BLaER1 treated with 17β-estradiol and CSF1 and Interleukin-3, amounts not matched to agents 10 nM and 100 nM (cell line): ENCODE measurements around the gene TMOD4.

Experiments
- H3K27ac ChIP-seq, 11 experiments: shearing (Covaris generic); formaldehyde crosslinking; 2 replicates each; pipeline ENCODE4 v1.8.1; 2022
- H3K27me3 ChIP-seq, 11 experiments: shearing (Covaris generic); formaldehyde crosslinking; 2 replicates each; pipeline ENCODE4 v1.8.1; 2022
- H3K36me3 ChIP-seq, 11 experiments: shearing (Covaris generic); formaldehyde crosslinking; 2 replicates each; pipeline ENCODE4 v1.8.1; 2022
- H3K4me1 ChIP-seq, 10 experiments: shearing (Covaris generic); formaldehyde crosslinking; 2 replicates each; pipeline ENCODE4 v1.8.1; 2022
- H3K4me2 ChIP-seq, 11 experiments: shearing (Covaris generic); formaldehyde crosslinking; 2 replicates each; pipeline ENCODE4 v1.8.1; 2022
- H3K4me3 ChIP-seq, 10 experiments: shearing (Covaris generic); formaldehyde crosslinking; 2 replicates each; pipeline ENCODE4 v1.8.1; 2022
- H3K9ac ChIP-seq, 11 experiments: shearing (Covaris generic); formaldehyde crosslinking; 2 replicates each; pipeline ENCODE4 v1.8.1; 2022
- H3K9me3 ChIP-seq, 11 experiments: shearing (Covaris generic); formaldehyde crosslinking; replicated peaks in 1 of 11; 2 replicates each; pipeline ENCODE4 v1.8.1; 2022
- H4K20me1 ChIP-seq, 11 experiments: shearing (Covaris generic); formaldehyde crosslinking; 2 replicates each; pipeline ENCODE4 v1.8.1; 2022
- Cebpa-rat ChIP-seq, 11 experiments: shearing (Covaris generic); IDR thresholded peaks; 2 replicates each; pipeline ENCODE4 v1.8.1; 2022

Gene TMOD4

GRCh38 chr1:151131701-151132334 lies 44.0 kb downstream of the TMOD4 start:
- Histone ChIP-seq H3K9ac (peak overlapping the region in 6 of 11 experiments; percentile 5 to 42 (median 21); a peak in 5 of 22 replicates), H3K36me3 (peaks cover 28 to 62% (median 53%) of the 10 kb centered on the region in 11 experiments), H3K27ac (no peak overlapping the region), H3K9me3 (no peaks in the 10 kb centered on the region), H3K4me1 (peaks cover 0 to 12% (median 4%) of the 10 kb centered on the region in 10 experiments; a peak in 4 of 20 replicates), H3K27me3 (peaks cover 0 to 14% (median 0%) of the 10 kb centered on the region in 11 experiments; a peak in 4 of 22 replicates), H4K20me1 (peaks cover 0 to 56% (median 27%) of the 10 kb centered on the region in 11 experiments; a peak in 13 of 22 replicates), H3K4me2 (peak overlapping the region in 9 of 11 experiments; percentile 35 to 64 (median 47); a peak in 15 of 22 replicates), H3K4me3 (no peak overlapping the region)
- TF ChIP-seq Cebpa-rat (IDR thresholded peaks at IDR 0.05), result no peak

- Histone ChIP-seq H3K4me1 (peaks cover 0 to 12% (median 4%) of the 10 kb centered on the region in 10 experiments; a peak in 4 of 20 replicates), H3K4me2 (peak overlapping the region in 10 of 11 experiments; percentile 35 to 73 (median 47); a peak in 18 of 22 replicates), H3K27ac (peak overlapping the region in 1 of 11 experiments; percentile 11; a peak in 2 of 22 replicates), H3K27me3 (peaks cover 0 to 14% (median 0%) of the 10 kb centered on the region in 11 experiments; a peak in 4 of 22 replicates), H3K36me3 (peaks cover 21 to 55% (median 45%) of the 10 kb centered on the region in 11 experiments; a peak in 21 of 22 replicates), H3K9me3 (no peaks in the 10 kb centered on the region), H4K20me1 (peaks cover 0 to 49% (median 27%) of the 10 kb centered on the region in 11 experiments; a peak in 13 of 22 replicates), H3K9ac (peak overlapping the region in 7 of 11 experiments; percentile 5 to 42 (median 33); a peak in 9 of 22 replicates), H3K4me3 (peak overlapping the region in 3 of 10 experiments; percentile 20 to 37 (median 23); a peak in 1 of 20 replicates)
- no peak for TF ChIP-seq Cebpa-rat (IDR thresholded peaks at IDR 0.05)
These were observed 44.7 kb downstream of the TMOD4 start for GRCh38 chr1:151130987-151131586.

GRCh38 chr1:151128800-151129199 lies 47.0 kb downstream of the TMOD4 start:
- H3K4me2 ChIP-seq, result no peak overlapping the region
- H3K27ac ChIP-seq, result no peak overlapping the region
- peaks cover 0 to 31% (median 18%) of the 10 kb centered on the region in 11 experiments; a peak in 12 of 22 replicates for H4K20me1 ChIP-seq
- peaks cover 0 to 12% (median 4%) of the 10 kb centered on the region in 10 experiments; a peak in 4 of 20 replicates for H3K4me1 ChIP-seq
- peaks cover 3 to 32% (median 22%) of the 10 kb centered on the region in 11 experiments; a peak in 19 of 22 replicates for H3K36me3 ChIP-seq
- peaks cover 0 to 14% (median 0%) of the 10 kb centered on the region in 11 experiments; a peak in 4 of 22 replicates for H3K27me3 ChIP-seq
- no peaks in the 10 kb centered on the region for H3K9me3 ChIP-seq
- TF ChIP-seq Cebpa-rat (IDR thresholded peaks at IDR 0.05), result no peak
- H3K4me3 ChIP-seq, result no peak overlapping the region
- H3K9ac ChIP-seq, result no peak overlapping the region

GRCh38 chr1:151124763-151125403 lies 50.9 kb downstream of the TMOD4 start:
- no peak overlapping the region for H3K4me2 ChIP-seq
- no peaks in the 10 kb centered on the region; a peak in 1 of 22 replicates for H4K20me1 ChIP-seq
- H3K4me3 ChIP-seq, result no peak overlapping the region
- no peak overlapping the region for H3K9ac ChIP-seq
- no peak overlapping the region for H3K27ac ChIP-seq
- H3K36me3 ChIP-seq, result peaks cover 0 to 7% (median 0%) of the 10 kb centered on the region in 11 experiments; a peak in 3 of 22 replicates
- no peaks in the 10 kb centered on the region for H3K27me3 ChIP-seq
- H3K4me1 ChIP-seq, result no peaks in the 10 kb centered on the region
- H3K9me3 ChIP-seq, result no peaks in the 10 kb centered on the region
- TF ChIP-seq Cebpa-rat (IDR thresholded peaks at IDR 0.05), result no peak
